HL-60/S4 (cell line): ENCODE data around the gene SPOPL.

Experiments
- in situ Hi-C: fragments of 300-500 bp; cut with MboI; formaldehyde crosslinking; loops from 2 replicates; pipeline ENCODE4 v1.14.3; 2022; ENCODE audit warnings: low sequenced_read_pairs

Gene SPOPL

DNA sequence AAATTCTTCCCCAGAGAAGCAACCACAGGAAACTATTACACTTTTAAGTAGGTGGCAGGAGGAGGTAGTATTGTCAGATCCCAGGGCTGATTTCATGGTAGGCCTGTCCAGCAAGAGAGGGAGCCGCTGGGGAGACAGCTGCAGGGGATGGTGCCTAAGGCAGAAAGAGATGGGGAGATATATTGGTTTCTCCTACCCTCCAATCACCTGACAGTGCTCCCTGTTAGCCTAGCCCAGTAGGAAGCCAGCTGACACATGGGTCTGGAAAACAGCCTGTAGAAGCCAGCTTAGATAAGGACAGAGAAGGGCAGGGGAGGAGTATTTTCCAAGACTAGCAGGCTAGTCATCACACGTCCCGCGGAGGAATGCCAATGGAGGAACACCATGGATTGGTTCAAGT lies 8.2 kb upstream of the SPOPL start:
- in situ Hi-C loops: no loop called here

DNA sequence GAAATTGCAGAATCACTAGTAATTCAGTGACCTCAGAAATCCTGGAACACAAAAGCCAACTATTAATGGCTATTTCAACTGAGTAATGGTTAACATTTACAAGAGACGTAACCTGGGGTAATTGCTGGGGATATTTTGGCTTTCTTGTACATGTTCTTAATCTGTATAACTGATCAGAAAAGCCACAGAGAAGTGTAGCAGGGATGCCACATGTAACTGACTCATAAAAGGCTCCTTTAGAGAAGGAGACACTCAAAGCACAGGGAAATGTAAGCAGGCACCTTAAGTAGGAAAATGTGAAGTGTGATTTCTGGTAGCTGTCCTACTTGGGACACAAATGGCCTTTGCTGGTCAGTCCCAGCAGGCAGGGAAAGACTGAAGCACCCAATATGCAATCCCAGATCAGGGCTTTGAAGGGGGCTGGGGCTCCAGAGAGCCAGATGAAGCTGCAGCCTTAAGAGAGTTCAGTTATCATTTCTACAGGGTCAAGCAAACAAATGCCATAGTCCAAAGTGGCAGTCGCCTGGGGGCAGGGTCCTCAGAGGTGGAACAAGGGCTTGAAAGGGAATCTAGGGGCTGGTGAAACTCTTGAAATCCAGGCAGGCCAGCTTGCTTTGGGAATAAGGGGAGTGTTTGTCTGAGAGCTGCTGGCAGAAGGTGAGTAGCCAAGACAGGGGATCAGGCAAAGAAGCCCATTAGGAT lies 7.2 kb upstream of the SPOPL start:
- in situ Hi-C loops: no loop called here

DNA sequence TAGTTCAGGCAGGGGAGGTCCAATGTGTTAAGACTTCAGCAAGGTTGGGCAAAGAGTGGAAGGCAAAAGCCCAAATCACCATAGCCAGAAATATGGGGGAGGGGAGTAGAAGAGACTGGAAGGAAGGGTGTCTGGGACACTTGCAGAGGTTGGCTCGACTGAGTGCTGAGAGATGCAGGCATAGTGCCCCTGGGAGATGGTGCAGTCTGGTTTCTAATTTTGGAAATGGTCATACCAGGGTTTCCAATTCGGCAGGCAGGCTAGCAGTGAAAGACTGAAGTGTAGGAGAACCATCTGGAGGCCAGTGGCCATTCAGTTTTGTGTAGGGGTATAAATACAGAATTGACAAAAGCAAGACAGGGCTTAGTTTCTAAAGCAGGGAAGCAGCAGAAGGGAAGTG lies 6.2 kb upstream of the SPOPL start:
- in situ Hi-C loops: no loop called here

DNA sequence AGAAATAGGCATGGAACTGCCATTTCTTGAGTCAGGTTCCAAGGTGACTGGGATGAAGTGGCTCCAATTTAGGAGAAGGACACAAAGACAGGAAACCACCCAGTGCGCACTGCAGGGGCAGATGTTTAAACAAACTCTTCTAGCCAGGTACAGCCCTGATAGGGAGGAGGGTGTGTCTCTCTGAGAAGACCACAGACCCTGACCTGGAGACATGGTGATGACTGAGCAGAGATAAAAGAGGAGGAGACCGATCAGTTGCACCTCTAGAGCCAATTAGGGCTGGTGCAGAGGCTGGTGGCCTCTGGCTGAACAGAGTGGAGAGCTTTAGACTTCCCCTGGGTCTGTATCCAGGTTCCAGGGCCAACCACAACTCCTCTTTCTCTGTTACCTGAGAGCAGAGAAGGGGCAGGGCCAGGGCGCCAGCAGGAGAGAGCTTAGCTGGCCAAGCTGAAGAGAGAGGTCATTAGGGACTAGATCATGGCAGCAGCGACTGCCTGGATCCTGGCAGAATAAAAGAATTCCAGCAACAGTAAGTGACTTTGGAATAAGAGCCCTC lies 5.4 kb upstream of the SPOPL start:
- in situ Hi-C loops: no loop called here

DNA sequence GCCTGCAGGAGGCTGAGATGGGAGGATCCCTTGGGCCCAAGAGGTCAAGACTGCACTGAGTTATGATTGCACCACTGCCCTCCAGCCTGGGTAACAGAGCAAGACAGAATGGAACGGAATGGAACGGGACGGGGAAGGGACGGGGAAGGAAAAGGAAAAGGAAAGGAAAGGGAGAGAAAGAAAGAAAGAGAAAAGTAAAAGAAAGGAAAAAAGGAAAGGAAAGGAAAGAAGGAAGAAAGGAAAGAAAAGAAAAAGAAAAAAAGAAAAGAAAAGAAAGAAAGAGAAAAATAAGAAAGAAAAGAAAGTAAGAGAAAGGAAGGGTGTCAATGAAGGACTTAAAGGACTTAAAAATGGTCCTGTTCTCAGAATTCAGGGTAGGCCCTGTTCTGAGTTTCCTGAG lies 4.3 kb upstream of the SPOPL start:
- in situ Hi-C loops: no loop called here

DNA sequence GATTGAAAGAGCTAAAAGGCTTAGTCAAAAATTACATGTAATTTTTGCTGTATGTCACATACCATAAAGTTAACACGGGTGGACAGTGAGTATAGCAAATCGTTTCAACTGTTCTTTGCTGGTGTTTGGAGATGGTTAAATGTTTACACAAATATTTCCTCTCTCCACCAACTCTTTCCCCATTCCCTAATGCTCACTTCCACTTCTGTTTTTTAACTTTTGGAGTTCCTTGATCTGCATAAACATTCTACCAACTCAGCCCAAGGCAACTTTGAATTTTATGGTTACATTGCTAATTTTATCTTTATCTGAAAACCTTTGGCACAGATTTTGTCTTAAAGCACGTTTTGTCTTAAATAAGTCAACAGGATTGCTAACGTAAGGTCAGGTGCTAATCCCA lies 1.9 kb upstream of the SPOPL start:
- in situ Hi-C loops: no loop called here

DNA sequence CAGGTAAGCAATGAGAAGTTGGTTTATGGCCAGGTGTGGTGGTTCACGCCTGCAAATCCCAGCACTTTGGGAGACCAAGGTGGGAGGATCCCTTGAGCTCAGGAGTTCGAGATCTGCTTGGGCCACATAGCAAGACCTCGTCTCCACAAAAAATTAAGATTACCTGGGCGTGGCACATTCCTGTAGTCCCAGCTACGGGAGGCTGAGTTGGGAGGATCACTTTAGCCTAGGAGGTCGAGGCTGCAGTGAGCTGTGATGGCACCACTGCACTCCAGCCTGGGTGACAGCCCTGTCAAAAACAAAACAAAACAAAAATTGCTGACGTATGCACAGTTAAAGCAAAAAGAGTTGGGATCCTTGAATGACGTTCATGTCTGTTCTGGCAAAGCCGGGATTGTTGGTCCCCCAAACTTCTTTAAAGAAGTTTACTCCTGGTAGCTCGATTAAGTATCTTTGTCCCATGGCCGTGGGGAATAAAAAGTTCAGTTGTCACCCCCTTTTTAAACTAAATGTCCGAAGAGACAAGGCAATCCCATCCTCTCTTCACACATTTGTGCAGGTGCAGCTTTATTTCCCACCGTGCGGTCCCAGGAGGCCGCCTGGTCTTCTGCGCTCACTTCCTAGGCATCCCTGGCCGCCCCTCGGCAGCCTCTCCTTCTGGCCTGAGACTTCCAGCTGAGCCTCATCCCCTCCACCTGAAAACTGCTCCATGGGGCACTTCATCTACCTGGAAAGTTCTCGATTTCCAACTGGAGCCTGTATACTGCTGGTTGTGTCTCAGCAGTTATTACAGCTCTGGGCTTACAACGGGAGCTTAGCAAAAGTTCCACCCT lies 762 bp upstream of the SPOPL start:
- in situ Hi-C loops: no loop called here

DNA sequence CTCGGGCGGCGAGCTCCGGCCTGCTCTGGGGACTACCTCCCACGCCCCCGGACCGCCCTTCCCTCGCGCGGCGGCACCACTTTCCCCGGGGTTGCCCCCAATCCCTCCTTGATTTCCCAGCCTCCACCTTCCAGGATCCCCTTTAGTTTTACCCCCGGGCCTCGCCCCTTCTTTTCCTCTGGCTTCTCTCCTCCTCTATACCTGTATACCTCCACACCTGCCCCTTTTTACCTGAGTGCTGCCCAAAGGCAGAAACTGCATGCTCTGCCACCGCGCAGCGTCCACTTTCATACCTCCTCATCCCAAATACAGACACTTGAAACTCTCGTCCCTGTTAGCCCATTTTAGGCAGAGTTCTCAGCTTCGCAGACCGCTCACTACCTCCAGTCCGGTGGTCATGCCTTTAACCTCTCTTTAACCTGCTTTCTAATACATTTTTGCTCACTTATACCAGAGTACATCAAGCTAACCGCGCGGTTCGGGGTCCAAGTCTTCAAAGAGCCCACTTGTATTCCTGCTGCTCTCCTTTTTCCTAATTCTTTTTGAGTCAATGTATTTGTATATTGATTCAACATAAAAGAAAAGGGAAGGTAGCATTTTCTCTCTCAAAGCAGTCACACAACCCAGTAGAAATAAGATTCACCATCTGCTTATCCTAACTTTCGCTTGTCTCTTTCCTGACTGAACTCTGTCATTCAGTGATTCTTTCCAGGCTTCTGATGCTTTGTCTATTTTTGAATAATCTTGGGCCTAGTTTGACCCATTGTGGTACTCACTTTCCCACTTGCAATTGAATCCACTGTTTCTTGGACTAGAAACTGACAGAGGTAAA lies 901 bp downstream of the SPOPL start:
- in situ Hi-C loops: no loop called here

DNA sequence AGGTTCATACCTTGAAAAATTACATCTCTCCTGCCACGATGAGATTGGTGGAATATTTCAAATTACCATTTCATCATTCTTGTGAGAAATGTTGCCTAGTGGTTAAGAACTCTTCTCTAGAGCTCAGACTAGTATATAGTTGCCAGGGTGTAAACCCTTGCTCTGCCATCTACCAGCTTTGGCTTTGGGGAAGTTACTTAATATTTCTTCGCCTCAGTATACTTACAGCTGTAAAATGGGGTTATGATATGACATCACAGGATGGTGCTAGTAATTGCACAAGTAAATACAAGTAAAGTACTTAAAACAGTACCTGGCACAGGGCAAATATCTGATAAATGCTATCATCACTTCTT lies 1.5 kb downstream of the SPOPL start:
- in situ Hi-C loops: no loop called here

DNA sequence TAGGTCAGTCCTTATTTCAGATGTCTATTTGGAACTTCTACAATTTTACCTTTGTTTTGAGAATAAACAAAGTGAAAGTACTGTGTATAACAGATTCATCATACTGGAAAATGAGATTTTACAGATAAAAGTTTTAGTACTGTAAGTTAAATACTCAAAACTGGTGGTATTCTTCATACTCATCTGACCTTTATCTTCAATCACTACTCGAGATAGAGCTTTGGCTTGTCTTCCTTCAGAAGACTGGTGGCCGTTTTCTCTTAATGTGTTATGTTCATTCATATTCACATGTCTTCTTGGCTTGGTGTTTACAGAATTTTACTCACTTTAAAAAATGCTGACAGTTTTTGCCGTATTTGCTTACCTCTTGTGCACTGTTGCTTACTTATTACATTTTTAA lies 2.1 kb downstream of the SPOPL start:
- in situ Hi-C loops: no loop called here

DNA sequence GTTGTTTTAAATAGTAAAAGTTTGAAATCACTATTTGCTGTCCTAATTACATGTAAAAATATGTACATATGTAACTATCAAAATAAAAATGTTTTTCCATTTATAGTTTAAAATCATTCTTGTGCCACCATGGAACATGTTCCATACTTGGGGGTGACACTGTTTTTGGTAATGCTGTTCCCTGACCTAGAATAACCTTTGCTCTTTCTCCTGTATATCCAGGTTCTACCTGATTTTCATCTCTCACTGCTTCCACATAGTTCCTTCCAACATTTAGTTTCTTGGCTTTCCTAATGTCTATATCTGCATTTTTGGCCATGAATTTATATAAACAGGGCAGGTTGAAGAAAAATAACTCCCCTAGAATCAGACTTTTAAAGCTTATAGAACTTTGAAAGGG lies 2.5 kb downstream of the SPOPL start:
- in situ Hi-C loops: no loop called here

DNA sequence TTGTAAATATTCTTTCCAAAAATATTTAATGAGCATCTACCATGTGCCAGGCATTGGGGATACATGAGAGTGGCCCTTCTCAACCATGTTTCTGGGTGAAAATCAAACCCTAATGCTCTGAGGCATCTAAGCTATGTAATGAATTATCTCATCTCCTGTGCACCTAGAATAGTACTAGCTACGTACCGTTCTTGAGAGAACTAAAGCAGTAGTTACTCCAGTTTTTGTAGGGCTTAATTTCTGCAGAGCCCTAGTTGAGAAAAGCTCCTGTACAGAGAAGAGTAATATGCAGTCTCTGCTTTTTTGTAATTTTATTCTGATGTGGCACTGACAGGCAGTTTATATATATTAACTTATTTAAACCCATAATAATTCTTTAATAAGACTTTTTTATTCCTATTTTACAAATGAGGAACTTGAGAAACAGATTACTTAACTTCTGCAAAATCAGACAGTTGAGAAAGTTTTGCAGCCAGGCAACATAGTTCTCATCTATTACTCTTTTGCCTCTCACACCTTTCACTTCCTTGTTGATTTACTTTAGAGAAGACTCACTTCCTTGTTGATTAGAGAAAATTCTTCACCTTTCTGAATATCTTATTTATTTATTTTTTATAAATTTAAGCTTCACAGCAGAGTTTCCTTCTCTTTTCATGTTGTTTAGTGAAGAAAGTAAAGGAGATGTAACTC lies 3.1 kb downstream of the SPOPL start:
- in situ Hi-C loops: no loop called here

DNA sequence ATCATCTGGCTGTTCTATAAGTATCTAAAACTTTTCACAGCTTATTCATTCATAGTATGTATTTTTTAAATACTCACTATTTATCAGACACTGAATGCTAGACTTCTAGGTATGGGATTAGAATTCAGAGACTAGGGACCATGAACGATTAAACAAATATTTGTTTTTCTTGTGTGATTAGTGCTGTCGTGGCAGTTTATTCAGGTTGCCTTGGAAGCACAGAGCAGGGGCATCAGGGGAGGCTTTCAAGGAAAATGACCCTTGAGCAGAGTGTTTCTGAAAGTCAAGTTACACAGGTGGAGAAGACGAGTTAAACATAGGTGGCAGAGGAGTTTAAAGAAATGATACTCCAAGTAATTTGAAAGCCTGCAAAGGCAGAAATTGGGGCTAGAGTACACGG lies 5.7 kb downstream of the SPOPL start:
- in situ Hi-C loops: no loop called here

DNA sequence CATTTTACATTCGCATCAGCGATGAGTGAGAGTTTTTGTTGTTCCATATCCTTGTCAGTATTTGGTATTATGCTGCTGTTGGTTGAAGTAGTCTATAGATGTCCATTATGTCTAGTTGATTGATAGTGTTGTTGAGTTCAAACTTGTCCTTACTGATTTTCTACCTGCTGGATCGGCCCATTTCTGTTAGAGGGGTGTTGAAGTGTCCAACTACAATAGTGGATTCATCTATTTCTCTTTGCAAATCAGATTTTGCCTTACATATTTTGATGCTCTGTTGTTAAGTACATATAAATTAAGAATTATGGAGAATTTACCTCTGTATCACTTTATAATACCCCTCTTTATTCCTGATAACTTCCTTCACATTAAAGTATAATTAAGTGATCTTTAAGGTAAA lies 8.7 kb downstream of the SPOPL start:
- in situ Hi-C loops: no loop called here

DNA sequence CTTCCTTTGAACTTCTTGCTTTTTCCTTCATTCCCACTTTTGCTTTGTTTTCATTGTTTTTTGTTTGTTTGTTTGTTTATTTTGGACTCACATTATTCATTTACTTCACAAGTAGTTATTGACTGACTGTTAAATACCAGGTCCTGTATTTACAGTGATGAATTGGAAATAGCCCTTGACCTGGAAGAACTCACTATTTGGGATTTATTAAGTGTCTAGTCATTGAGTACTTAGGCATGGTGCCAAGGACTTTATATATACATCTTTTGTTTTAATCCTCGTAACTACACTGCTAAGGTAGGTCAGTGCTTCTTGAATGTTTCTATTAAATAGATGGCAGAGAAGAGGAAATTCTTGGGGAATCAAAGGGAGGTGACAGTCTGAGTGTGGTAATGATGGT lies 11.1 kb downstream of the SPOPL start:
- in situ Hi-C loops: no loop called here

DNA sequence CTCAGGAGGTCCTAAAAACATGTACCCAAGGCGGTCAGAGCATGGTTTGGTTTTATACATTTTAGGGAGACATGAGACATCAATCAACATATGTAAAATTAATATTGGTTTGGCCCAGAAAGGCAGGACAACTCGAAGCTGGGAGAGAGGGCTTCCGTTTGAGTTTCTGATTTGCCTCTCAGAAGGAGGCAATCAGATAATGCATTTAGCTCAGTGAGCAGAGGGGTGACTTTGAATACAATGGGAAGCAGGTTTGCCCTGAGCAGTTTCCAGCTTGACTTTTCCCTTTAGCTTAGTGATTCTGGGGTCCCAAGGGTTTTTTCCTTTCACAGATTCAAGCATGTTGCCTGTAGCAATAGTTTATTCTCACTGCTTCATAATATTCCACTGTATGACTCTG lies 12.6 kb downstream of the SPOPL start:
- in situ Hi-C loops: no loop called here

DNA sequence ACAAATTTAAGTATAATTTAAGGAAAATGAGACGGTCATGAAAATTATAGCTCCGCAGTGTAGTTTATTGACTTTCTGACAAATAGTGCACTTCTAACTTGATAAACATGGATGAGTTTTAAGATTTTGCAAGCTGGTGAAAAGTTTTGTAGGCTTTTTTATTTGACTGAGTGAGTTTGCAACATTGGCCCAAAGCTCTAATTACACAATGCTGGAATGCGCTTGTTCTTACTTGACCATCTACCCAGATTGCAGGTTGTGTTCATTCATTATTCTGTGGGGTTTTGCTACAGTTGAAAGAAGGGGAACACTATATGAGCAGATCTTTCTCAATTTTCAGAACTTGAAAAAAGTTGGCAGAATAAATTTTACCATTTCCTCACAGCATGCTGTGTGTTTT lies 13.5 kb downstream of the SPOPL start:
- in situ Hi-C loops: no loop called here

DNA sequence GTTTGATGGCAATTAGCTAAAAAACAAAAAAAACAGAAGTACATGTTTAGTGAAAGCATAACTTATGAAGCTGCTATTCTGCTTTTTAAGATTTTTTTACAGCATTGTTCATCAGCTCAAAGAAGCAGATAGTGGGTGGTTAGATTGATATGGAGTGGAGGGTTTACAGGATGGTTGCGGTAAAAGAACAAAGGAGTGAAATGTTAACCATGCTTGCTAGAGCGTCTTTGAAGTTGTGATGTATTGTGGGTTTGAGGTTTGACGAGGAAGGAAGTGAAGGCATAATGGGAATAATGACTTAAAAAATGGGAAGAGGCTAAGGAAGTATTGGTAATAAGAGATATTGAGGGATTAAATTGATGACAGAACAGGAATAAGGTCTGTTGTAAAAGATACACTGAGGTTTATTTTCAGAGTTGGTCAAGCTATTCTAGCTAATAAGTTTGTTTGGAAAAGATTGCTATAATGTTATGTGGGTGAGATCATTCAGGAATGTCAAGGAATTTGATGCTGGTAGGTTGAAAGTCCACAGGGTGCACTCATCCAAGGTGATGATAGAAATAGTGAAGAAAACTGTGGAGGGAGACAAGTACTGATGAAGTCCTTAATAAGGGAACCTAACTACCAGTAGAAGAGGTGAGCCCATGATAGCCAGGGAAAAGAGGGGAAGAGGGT lies 14.6 kb downstream of the SPOPL start:
- in situ Hi-C loops: no loop called here

DNA sequence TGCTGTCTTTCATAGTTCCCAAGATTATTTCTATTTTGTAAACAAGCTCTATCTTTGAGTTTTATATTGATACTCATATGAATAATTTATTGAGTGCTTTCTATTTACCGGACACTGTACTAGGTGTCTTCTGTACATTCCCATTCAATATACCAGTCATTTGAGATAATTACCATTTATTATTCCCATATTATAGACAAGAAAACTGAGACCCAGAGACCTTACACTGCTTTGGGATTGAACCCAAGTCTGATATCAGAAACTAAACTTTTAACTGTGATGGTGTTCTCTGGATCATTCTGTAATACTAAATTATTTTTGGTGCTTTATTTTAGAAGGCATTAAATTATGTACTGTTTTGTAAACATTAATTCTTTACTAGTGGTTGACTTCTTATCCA lies 17.3 kb downstream of the SPOPL start:
- in situ Hi-C loops: no loop called here

DNA sequence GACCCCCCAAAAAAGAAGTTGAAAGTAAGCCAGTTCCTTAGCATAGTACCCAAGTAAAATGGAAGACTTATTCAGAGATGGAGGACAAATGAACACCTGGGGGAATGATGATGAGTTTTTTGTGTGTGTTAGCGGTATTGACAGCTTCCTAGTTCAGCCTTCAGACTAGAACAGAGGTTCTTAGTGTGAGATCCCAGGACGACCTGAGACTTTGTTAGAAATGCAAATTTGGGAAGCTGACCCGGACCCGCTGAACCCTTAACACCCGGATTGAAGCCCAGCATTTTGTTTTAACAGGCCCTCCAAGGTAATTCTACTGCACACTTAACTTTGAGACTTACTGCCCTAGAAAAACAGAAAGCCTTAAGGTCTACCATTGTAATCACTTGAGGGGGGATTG lies 20.3 kb downstream of the SPOPL start:
- in situ Hi-C loops: no loop called here
